CD4-positive, alpha-beta memory T cell (primary cell): ENCODE data around the gene NT5E. TPM values are rescaled to one million over a fixed set of nuclear protein-coding genes. Genes with fewer than 3 reads are reported as not detected.

ENCODE experiments used
- CTCF ChIA-PET: fragments of 350-600 bp; sonication (Branson Sonifier 250); formaldehyde crosslinking; loops from one replicate; lab custom pipeline; 2021; ENCODE audit warnings: inconsistent platforms; ENCODE audit not compliant: partially characterized antibody; lab: Charles Lee
- POLR2A ChIA-PET: fragments of 350-600 bp; sonication (Branson Sonifier 250); formaldehyde crosslinking; loops from one replicate; lab custom pipeline; 2021; ENCODE audit not compliant: partially characterized antibody; lab: Charles Lee
- DNase-seq, 5 donors: peaks; one replicate each; pipeline versions ENCODE4 v3.0.0 to v3.0.0-alpha.2; 2020 to 2022; ENCODE audit warnings: mixed read lengths in 1 of 5
- H3K27ac ChIP-seq: one replicate; pipeline ENCODE4 v1.7.0; 2013; ENCODE audit warnings: low read depth, low read length
- H3K27me3 ChIP-seq: 2 replicates; pipeline ENCODE4 v1.7.0; 2013; ENCODE audit warnings: mild to moderate bottlenecking, low read length, moderate library complexity; ENCODE audit not compliant: insufficient read depth
- H3K36me3 ChIP-seq: 2 replicates; pipeline ENCODE4 v1.7.0; 2013; ENCODE audit warnings: mild to moderate bottlenecking, low read length, moderate library complexity; ENCODE audit not compliant: insufficient read depth
- H3K4me1 ChIP-seq: 2 replicates; pipeline ENCODE4 v1.7.0; 2013; ENCODE audit warnings: mild to moderate bottlenecking, low read length, moderate library complexity; ENCODE audit not compliant: insufficient read depth
- H3K4me3 ChIP-seq, 2 donors: one replicate each; pipeline ENCODE4 v1.7.0; 2013; ENCODE audit warnings: low read length in 2 of 2, mild to moderate bottlenecking in 1 of 2
- H3K9me3 ChIP-seq, 2 donors: one replicate each; pipeline ENCODE4 v1.7.0; 2013; ENCODE audit warnings: low read length in 2 of 2, control low read depth in 1 of 2; ENCODE audit not compliant: control insufficient read depth in 1 of 2
- H3K27ac Mint-ChIP-seq, 7 donors: one replicate each; pipeline ENCODE4 v1.8.0; 2020 to 2021; ENCODE audit warnings: mixed read lengths in 7 of 7, mild to moderate bottlenecking in 6 of 7, inconsistent platforms in 3 of 7, moderate library complexity in 3 of 7
- H3K27me3 Mint-ChIP-seq, 2 donors: one replicate each; pipeline ENCODE4 v1.8.0; 2020 to 2021; ENCODE audit warnings: mixed read lengths in 2 of 2
- H3K36me3 Mint-ChIP-seq, 2 donors: one replicate each; pipeline ENCODE4 v1.8.0; 2020 to 2021; ENCODE audit warnings: mixed read lengths in 2 of 2, inconsistent platforms in 1 of 2, mild to moderate bottlenecking in 1 of 2
- H3K4me1 Mint-ChIP-seq, 4 donors: one replicate each; pipeline ENCODE4 v1.8.0; 2020 to 2021; ENCODE audit warnings: mixed read lengths in 4 of 4, mild to moderate bottlenecking in 1 of 4
- H3K4me3 Mint-ChIP-seq, 8 donors: one replicate each; pipeline ENCODE4 v1.8.0; 2020 to 2021; ENCODE audit warnings: mixed read lengths in 8 of 8, mild to moderate bottlenecking in 7 of 8, moderate library complexity in 6 of 8, inconsistent platforms in 3 of 8
- H3K9me3 Mint-ChIP-seq, 8 donors: one replicate each; pipeline ENCODE4 v1.8.0; 2020 to 2021; ENCODE audit warnings: mixed read lengths in 8 of 8, mild to moderate bottlenecking in 5 of 8, inconsistent platforms in 3 of 8, moderate library complexity in 1 of 8
- intact Hi-C: fragments of 100-400 bp; cut with micrococcal nuclease; formaldehyde crosslinking; loops from one replicate; pipeline ENCODE4 v1.15.1; 2023
- polyA plus RNA-seq, 2 donors: library from polyadenylated mRNA; unstranded; fragments of 300-500 nt; fragmentation: Illumina TruSeq; gene quantifications; one replicate each; pipeline ENCODE4 v1.2.3, GENCODE V29; 2021
- total RNA-seq, 2 experiments: library from RNA; stranded (reverse); gene quantifications; one replicate each; pipeline ENCODE4 v1.2.3, GENCODE V29; 2021

Gene NT5E
- total and polyA plus RNA-seq, 4 experiments from 2014 or later: 3.3 to 15.8 (median 9.1) TPM

DNA sequence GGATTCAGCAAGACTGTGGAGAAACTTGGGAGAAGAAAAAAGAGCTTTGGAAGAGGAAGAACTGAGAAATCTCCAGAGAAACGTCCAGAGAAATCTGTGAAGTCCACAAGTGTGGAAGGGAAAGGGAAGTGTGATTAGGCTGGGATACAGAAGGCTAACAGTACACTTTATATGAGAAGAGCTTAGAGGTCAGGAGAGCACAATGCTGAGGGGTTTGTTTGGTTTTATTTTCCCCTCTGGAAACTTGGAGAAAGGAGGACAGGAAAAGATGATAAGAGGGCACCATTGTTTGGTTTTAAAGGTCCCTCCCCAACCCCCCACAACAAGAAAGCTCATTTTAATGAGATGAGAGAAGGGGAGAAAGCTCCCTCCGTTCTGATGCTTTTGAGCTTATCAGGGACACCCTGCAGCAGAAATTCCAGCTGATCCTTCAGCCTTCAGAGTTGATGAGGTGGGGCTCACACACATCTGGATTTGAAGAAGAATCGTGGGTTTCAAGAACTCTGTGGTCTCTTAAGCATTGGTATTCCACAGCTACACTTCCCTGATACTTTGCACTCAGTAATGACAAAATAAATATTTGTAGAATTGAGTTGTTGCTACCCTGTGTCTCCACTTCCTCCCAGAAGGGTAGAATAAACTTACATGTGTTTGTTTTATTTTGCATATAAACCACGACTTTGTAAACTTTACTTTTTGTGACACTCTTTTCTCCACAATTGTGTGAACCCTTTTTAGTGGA lies 1.9 kb downstream of the NT5E start:
- Histone ChIP-seq H3K36me3 (no peaks in the 10 kb centered on the region), H3K4me1 (peaks cover 7% of the 10 kb centered on the region), H3K27ac (no peak overlapping the region), H3K9me3 (no peaks in the 10 kb centered on the region), H3K27me3 (peaks cover 8% of the 10 kb centered on the region), H3K4me3 (no peak overlapping the region)
- peaks cover 43% of the 10 kb centered on the region in 2 donors for H3K27me3 Mint-ChIP-seq
- ChIA-PET POLR2A (interaction anchor here (1.3 to 3.7 kb wide), 2 partner anchors 47 to 227 kb away, joined by 3 to 11 read pairs; no protein-coding TSS in a partner anchor), CTCF (interaction anchor here (1.2 to 2.7 kb wide), 4 partner anchors 12 to 97 kb away, joined by 3 to 8 read pairs (median 4); no protein-coding TSS in a partner anchor)
- intact Hi-C loops: no loop called here
- H3K36me3 Mint-ChIP-seq: no peaks in the 10 kb centered on the region
- H3K9me3 Mint-ChIP-seq: peaks cover 0 to 2% (median 0%) of the 10 kb centered on the region in 8 donors
- DNase-seq: no peak
- peak overlapping the region in 1 of 7 donors; percentile 15 for H3K27ac Mint-ChIP-seq
- H3K4me3 Mint-ChIP-seq: peak overlapping the region; percentile 1 to 95 (median 90)
- H3K4me1 Mint-ChIP-seq: peaks cover 9 to 36% (median 18%) of the 10 kb centered on the region in 4 donors

GRCh38 chr6:85452441-85452881 lies 2.6 kb downstream of the NT5E start:
- H3K9me3 Mint-ChIP-seq: peaks cover 0 to 2% (median 0%) of the 10 kb centered on the region in 8 donors
- ChIA-PET CTCF (interaction anchor here (1.2 to 1.3 kb wide), 2 partner anchors 26 to 30 kb away, joined by 3 to 6 read pairs; no protein-coding TSS in a partner anchor), POLR2A (interaction anchor here (3.7 kb wide), 1 partner anchor 48 kb away, joined by 11 read pairs; no protein-coding TSS in a partner anchor)
- H3K4me3 Mint-ChIP-seq: peak overlapping the region in 7 of 8 donors; percentile 1 to 95 (median 88)
- H3K4me1 Mint-ChIP-seq: peaks cover 9 to 36% (median 19%) of the 10 kb centered on the region in 4 donors
- peaks cover 42% of the 10 kb centered on the region in 2 donors for H3K27me3 Mint-ChIP-seq
- Histone ChIP-seq H3K36me3 (no peaks in the 10 kb centered on the region), H3K27me3 (peaks cover 8% of the 10 kb centered on the region), H3K4me1 (peaks cover 7% of the 10 kb centered on the region), H3K4me3 (no peak overlapping the region), H3K9me3 (no peaks in the 10 kb centered on the region), H3K27ac (no peak overlapping the region)
- H3K27ac Mint-ChIP-seq: no peak overlapping the region
- H3K36me3 Mint-ChIP-seq: no peaks in the 10 kb centered on the region
- intact Hi-C loops: no loop called here
- no peak for DNase-seq

DNA sequence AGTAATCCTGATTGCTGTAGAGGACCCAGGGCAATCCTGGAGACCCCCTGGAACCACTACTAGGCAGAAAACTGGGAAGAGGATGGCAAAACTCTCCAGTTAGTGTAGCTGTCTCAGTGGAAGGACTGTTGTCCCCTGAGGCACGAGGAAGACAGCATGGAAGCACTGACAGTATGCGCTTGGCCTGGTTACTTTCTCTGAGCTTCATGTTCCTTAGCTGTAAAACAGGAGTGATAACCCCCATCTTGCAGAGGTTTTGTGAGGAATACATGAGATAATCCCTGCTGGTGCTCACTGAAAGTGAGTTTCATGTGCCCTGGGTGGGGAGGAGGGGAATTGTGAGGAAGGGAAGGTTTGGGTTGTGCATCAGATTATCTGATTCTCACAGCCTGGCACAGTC lies 3.2 kb downstream of the NT5E start:
- H3K4me3 ChIP-seq: no peak overlapping the region
- intact Hi-C loops: no loop called here
- CTCF ChIA-PET: interaction anchor here (1.2 kb wide), 1 partner anchor 25 kb away, joined by 3 read pairs; no protein-coding TSS in a partner anchor
- H3K9me3 Mint-ChIP-seq: peaks cover 0 to 2% (median 0%) of the 10 kb centered on the region in 8 donors
- H3K27me3 Mint-ChIP-seq: peaks cover 37% of the 10 kb centered on the region in 2 donors
- no peaks in the 10 kb centered on the region for H3K36me3 ChIP-seq
- no peaks in the 10 kb centered on the region for H3K9me3 ChIP-seq
- DNase-seq: no peak
- no peaks in the 10 kb centered on the region for H3K36me3 Mint-ChIP-seq
- H3K27ac Mint-ChIP-seq: no peak overlapping the region
- H3K4me1 Mint-ChIP-seq: peaks cover 9 to 32% (median 20%) of the 10 kb centered on the region in 4 donors
- H3K4me1 ChIP-seq: peaks cover 7% of the 10 kb centered on the region
- H3K27ac ChIP-seq: no peak overlapping the region
- H3K4me3 Mint-ChIP-seq: peak overlapping the region in 3 of 8 donors; percentile 26 to 52 (median 46)
- H3K27me3 ChIP-seq: peaks cover 3% of the 10 kb centered on the region
- POLR2A ChIA-PET: no interaction called here

DNA sequence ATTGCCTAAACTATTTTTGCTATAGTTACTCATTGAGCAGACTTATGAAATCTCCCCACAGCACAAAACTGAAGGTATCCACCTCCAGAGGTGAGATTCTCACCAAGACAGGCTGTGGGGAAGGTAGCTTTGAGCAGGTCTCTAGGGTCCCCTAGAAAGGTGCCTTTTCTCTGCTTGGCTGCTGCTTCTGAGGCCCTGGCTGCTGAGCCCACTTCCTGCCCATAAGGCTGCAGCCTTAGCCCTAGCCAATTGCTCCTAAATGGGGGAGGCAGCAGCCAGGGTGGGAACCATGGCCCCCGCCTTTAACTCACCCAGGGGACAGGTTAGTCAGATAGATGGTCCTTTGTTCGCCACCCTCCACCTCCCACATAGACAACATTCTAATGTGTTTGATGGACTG lies 3.6 kb downstream of the NT5E start:
- H3K9me3 ChIP-seq: no peaks in the 10 kb centered on the region
- H3K36me3 Mint-ChIP-seq: no peaks in the 10 kb centered on the region
- H3K27me3 ChIP-seq: no peaks in the 10 kb centered on the region
- H3K4me1 ChIP-seq: peaks cover 7% of the 10 kb centered on the region
- no peak overlapping the region for H3K27ac ChIP-seq
- peaks cover 34 to 36% of the 10 kb centered on the region in 2 donors for H3K27me3 Mint-ChIP-seq
- no peak overlapping the region for H3K4me3 ChIP-seq
- H3K27ac Mint-ChIP-seq: no peak overlapping the region
- H3K9me3 Mint-ChIP-seq: peaks cover 0 to 2% (median 0%) of the 10 kb centered on the region in 8 donors
- peak overlapping the region in 4 of 8 donors; percentile 0 to 52 (median 48) for H3K4me3 Mint-ChIP-seq
- intact Hi-C loops: no loop called here
- ChIA-PET POLR2A (no interaction called here), CTCF (no interaction called here)
- DNase-seq: no peak
- H3K36me3 ChIP-seq: no peaks in the 10 kb centered on the region
- peaks cover 9 to 31% (median 19%) of the 10 kb centered on the region in 4 donors for H3K4me1 Mint-ChIP-seq

DNA sequence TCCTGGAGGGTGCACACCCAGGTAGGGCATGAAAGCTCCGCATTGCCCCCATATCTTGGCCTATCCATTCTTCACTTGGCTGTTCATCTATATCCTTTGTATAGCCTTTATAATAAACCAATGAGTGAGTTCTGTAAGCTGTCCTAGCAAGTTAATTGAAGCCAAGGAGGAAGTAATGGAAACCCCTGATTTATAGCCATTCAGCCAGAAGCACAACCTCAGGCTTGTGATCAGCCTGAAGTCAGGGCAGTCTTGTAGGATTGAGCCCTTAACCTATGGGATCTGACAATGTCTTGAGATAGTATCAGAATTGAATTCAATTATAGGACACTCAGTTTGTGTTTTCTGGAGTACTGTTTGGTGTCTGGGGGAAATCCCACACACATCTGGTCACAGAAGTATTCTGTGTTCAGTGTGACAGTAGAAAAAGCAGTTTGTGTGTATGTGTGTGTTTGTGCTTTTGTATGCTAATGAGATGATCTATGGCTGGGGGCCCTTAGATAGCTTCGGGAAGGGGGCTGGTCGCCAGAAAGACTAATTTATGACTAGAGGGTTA lies 5.7 kb downstream of the NT5E start:
- Histone ChIP-seq H3K4me3 (no peak overlapping the region), H3K27ac (no peak overlapping the region), H3K27me3 (no peaks in the 10 kb centered on the region), H3K9me3 (no peaks in the 10 kb centered on the region), H3K4me1 (peaks cover 9% of the 10 kb centered on the region), H3K36me3 (no peaks in the 10 kb centered on the region)
- Mint-ChIP-seq H3K27ac (no peak overlapping the region), H3K4me3 (no peak overlapping the region), H3K9me3 (no peaks in the 10 kb centered on the region), H3K27me3 (peaks cover 24 to 30% of the 10 kb centered on the region in 2 donors), H3K36me3 (no peaks in the 10 kb centered on the region), H3K4me1 (peaks cover 4 to 28% (median 14%) of the 10 kb centered on the region in 4 donors)
- intact Hi-C loops: no loop called here
- POLR2A ChIA-PET: no interaction called here
- DNase-seq: no peak
- CTCF ChIA-PET: interaction anchor here (1.2 kb wide), 1 partner anchor 27 kb away, joined by 3 read pairs; no protein-coding TSS in a partner anchor

- peaks cover 17% of the 10 kb centered on the region for H3K4me1 ChIP-seq
Observed at GRCh38 chr6:85456782-85457181, 6.9 kb downstream of the NT5E start.

More at GRCh38 chr6:85456782-85457181, 6.9 kb downstream of the NT5E start:
- ChIA-PET CTCF (interaction anchor here (8.1 kb wide), 1 partner anchor 26 kb away, joined by 61 read pairs; no protein-coding TSS in a partner anchor), POLR2A (no interaction called here)
- no peaks in the 10 kb centered on the region for H3K9me3 ChIP-seq
- no peak overlapping the region for H3K27ac ChIP-seq
- peaks cover 13 to 21% of the 10 kb centered on the region in 2 donors for H3K27me3 Mint-ChIP-seq
- no peak overlapping the region for H3K27ac Mint-ChIP-seq
- intact Hi-C loops: no loop called here
- peak overlapping the region in 1 of 8 donors; percentile 4 for H3K4me3 Mint-ChIP-seq
- H3K4me3 ChIP-seq: no peak overlapping the region
- no peaks in the 10 kb centered on the region for H3K36me3 ChIP-seq
- no peaks in the 10 kb centered on the region for H3K36me3 Mint-ChIP-seq
- H3K4me1 Mint-ChIP-seq: peaks cover 3 to 29% (median 14%) of the 10 kb centered on the region in 4 donors
- H3K9me3 Mint-ChIP-seq: no peaks in the 10 kb centered on the region
- H3K27me3 ChIP-seq: no peaks in the 10 kb centered on the region
- no peak for DNase-seq
